ENCODE results near the gene NSMCE4A. TPM values are rescaled to one million over a fixed set of nuclear protein-coding genes. Genes with fewer than 3 reads are reported as not detected.
"Not testable (repeated sequence)": the region's sequence is repeated elsewhere in the genome, so short reads cannot be mapped to it uniquely, and the experiment has no call there.

Gene NSMCE4A
- total RNA-seq, 1 experiment from 2014 or later: 111 TPM

GRCh38 chr10:121921238-121921931 is 53.6 kb downstream of the NSMCE4A start:
- ChIA-PET POLR2A (no interaction called here), CTCF (interaction anchor here (0.7 kb wide), 1 partner anchor 14 kb away, joined by 7 read pairs; no protein-coding TSS in a partner anchor)
- no TSS peak for BruUV-seq (replicated peaks)
- no peaks in the 10 kb centered on the region for H3K9me3 Mint-ChIP-seq (ENCODE audit: unreplicated experiment)
- intact Hi-C loops (cut with micrococcal nuclease; ENCODE audit: unreplicated experiment): no loop called here
- peaks cover 14% of the 10 kb centered on the region for H3K4me1 Mint-ChIP-seq (ENCODE audit: low read depth, unreplicated experiment)
- Histone ChIP-seq H3K4me3 (ENCODE audit: low read depth, low read length) (no peak overlapping the region), H3K27me3 (replicated peaks; ENCODE audit: control insufficient read depth, insufficient read depth, low read length) (no peaks in the 10 kb centered on the region), H3K36me3 (ENCODE audit: control insufficient read depth, insufficient read depth, low read length) (peaks cover 3% of the 10 kb centered on the region; the same call in 1 of the 2 replicates), H3K4me1 (peaks cover 16% of the 10 kb centered on the region), H3K9me3 (no peaks in the 10 kb centered on the region)
- peaks cover 65% of the 10 kb centered on the region for H3K36me3 Mint-ChIP-seq (ENCODE audit: insufficient read depth, unreplicated experiment)
- TF ChIP-seq, protein P1, sequence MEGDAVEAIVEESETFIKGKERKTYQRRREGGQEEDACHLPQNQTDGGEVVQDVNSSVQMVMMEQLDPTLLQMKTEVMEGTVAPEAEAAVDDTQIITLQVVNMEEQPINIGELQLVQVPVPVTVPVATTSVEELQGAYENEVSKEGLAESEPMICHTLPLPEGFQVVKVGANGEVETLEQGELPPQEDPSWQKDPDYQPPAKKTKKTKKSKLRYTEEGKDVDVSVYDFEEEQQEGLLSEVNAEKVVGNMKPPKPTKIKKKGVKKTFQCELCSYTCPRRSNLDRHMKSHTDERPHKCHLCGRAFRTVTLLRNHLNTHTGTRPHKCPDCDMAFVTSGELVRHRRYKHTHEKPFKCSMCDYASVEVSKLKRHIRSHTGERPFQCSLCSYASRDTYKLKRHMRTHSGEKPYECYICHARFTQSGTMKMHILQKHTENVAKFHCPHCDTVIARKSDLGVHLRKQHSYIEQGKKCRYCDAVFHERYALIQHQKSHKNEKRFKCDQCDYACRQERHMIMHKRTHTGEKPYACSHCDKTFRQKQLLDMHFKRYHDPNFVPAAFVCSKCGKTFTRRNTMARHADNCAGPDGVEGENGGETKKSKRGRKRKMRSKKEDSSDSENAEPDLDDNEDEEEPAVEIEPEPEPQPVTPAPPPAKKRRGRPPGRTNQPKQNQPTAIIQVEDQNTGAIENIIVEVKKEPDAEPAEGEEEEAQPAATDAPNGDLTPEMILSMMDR (IDR thresholded peaks at IDR 0.05; ENCODE audit: insufficient read depth in 1 of 2, low read depth in 1 of 2, low read length in 1 of 2, severe bottlenecking in 1 of 2, unreplicated experiment in 1 of 2): no peak
- H3K27ac Mint-ChIP-seq (ENCODE audit: unreplicated experiment): peak overlapping the region; percentile 18
- H3K27me3 Mint-ChIP-seq (ENCODE audit: insufficient read depth, unreplicated experiment): no peaks in the 10 kb centered on the region
- no peak overlapping the region for H3K4me3 Mint-ChIP-seq (ENCODE audit: unreplicated experiment)
- no peak for DNase-seq

- DNase-seq: no peak
- Histone ChIP-seq H3K4me1 (peaks cover 13% of the 10 kb centered on the region), H3K4me3 (ENCODE audit: low read depth, low read length) (no peak overlapping the region), H3K36me3 (ENCODE audit: control insufficient read depth, insufficient read depth, low read length) (peaks cover 3% of the 10 kb centered on the region; the same call in 1 of the 2 replicates), H3K9me3 (no peaks in the 10 kb centered on the region), H3K27me3 (replicated peaks; ENCODE audit: control insufficient read depth, insufficient read depth, low read length) (no peaks in the 10 kb centered on the region)
- intact Hi-C loops (cut with micrococcal nuclease; ENCODE audit: unreplicated experiment): no loop called here
- Mint-ChIP-seq H3K27me3 (ENCODE audit: insufficient read depth, unreplicated experiment) (no peaks in the 10 kb centered on the region), H3K27ac (ENCODE audit: unreplicated experiment) (no peak overlapping the region), H3K36me3 (ENCODE audit: insufficient read depth, unreplicated experiment) (peaks cover 74% of the 10 kb centered on the region), H3K4me3 (ENCODE audit: unreplicated experiment) (no peak overlapping the region), H3K9me3 (ENCODE audit: unreplicated experiment) (no peaks in the 10 kb centered on the region), H3K4me1 (ENCODE audit: low read depth, unreplicated experiment) (peaks cover 16% of the 10 kb centered on the region)
- CTCF ChIA-PET: no interaction called here
- TF ChIP-seq, protein P1 (IDR thresholded peaks at IDR 0.05; ENCODE audit: insufficient read depth in 1 of 2, low read depth in 1 of 2, low read length in 1 of 2, severe bottlenecking in 1 of 2, unreplicated experiment in 1 of 2): no peak
- BruUV-seq (replicated peaks): no TSS peak
- POLR2A ChIA-PET: no interaction called here
Observed at GRCh38 chr10:121919666-121920065, 55.4 kb downstream of the NSMCE4A start.

GRCh38 chr10:121918800-121919199 is 56.2 kb downstream of the NSMCE4A start:
- H3K9me3 ChIP-seq; POLR2A ChIA-PET; H3K4me3 Mint-ChIP-seq (ENCODE audit: unreplicated experiment); H3K4me3 ChIP-seq (ENCODE audit: low read depth, low read length); H3K9me3 Mint-ChIP-seq (ENCODE audit: unreplicated experiment); DNase-seq; BruUV-seq (replicated peaks); H3K27me3 ChIP-seq (replicated peaks; ENCODE audit: control insufficient read depth, insufficient read depth, low read length); intact Hi-C loops (cut with micrococcal nuclease; ENCODE audit: unreplicated experiment); H3K27ac Mint-ChIP-seq (ENCODE audit: unreplicated experiment); H3K27me3 Mint-ChIP-seq (ENCODE audit: insufficient read depth, unreplicated experiment); H3K36me3 ChIP-seq (ENCODE audit: control insufficient read depth, insufficient read depth, low read length): not testable (repeated sequence)
- peaks cover 13% of the 10 kb centered on the region for H3K4me1 ChIP-seq
- CTCF ChIA-PET: interaction anchor here (0.6 kb wide), 1 partner anchor 730 kb away, joined by 4 read pairs; no protein-coding TSS in a partner anchor
- peaks cover 17% of the 10 kb centered on the region for H3K4me1 Mint-ChIP-seq (ENCODE audit: low read depth, unreplicated experiment)
- H3K36me3 Mint-ChIP-seq (ENCODE audit: insufficient read depth, unreplicated experiment): peaks cover 82% of the 10 kb centered on the region
